Measurements from ENCODE around the gene ACYP2.

The ACYP2 gene

GRCh38 chr2:54329482-54330161, 214.2 kb downstream of the ACYP2 start:
- TF ChIP-seq CTCF (IDR thresholded peaks at IDR 0.05; ENCODE audit: low read depth, low read length) = no peak
- no peak for DNase-seq (ENCODE audit: extremely low read depth, low read depth)

GRCh38 chr2:54330162-54330925, 214.9 kb downstream of the ACYP2 start:
- no peak for TF ChIP-seq CTCF (IDR thresholded peaks at IDR 0.05; ENCODE audit: low read depth, low read length)

DNA sequence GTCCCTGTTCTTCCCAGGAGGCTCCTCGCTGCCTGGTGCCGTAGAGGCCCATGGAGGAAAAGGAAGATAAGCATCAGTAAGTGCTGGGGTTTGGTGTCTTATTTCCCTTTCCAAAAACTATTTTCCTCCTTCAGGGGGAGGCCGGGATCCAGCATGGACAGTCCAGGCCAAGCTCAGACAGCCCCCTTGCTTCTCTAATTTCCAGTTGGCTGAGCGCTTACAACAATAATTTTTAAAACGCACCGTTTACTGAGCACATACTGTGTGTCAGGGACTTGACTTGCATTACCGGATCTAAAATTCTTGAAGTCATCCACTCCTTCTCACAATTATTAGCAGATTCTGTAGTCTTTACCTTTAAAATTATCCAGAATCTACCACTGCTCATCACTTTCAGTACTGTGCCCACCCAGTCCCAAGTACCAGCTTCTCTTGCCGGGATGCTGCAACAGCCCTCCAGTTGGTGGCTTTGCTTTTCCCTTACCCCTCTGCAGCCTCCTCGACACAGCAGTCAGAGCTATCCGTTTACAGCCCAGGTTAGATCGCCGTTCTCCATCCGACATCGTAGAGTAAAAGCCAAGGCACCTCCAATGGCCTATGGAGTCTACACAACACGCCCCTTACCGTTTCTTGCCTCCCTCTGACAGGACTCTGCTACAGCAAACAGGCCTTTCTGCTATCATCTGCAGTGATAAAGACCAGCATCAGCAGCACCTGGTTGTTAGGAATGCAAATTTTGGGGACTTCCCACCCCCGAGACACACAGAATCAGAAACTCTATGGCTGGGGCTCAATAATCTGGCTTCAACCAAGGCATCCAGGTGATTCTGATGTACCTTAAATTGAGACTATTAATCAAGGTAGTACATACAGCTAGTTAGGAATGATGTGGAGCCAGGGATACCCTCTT, 215.8 kb downstream of the ACYP2 start:
- no peak for DNase-seq (ENCODE audit: extremely low read depth, low read depth)
- no peak; the same call in none of the 2 replicates for TF ChIP-seq CTCF (IDR thresholded peaks at IDR 0.05; ENCODE audit: low read depth, low read length)

More at GRCh38 chr2:54330162-54330925, 214.9 kb downstream of the ACYP2 start:
- DNase-seq (ENCODE audit: extremely low read depth, low read depth) = peak; percentile 83

DNA sequence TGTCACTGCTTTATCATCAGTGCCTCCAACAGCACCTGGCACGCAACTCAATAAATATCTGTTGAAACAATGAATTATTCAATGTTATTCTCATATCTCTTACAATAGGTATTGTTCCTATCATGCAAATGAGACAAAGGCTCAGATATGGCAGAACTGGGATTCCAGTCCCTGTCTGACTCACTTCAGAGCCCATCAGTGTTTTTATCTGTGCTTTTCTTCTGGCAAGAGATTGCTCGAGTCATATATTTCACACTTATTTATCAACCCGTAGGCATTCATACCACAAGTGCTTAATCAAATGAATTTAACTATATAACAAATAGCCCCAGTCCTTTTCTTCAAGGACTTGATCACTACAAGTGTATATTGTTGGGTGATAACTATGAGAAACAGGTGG, 217.0 kb downstream of the ACYP2 start:
- TF ChIP-seq CTCF (IDR thresholded peaks at IDR 0.05; ENCODE audit: low read depth, low read length) = no peak
- no peak for DNase-seq (ENCODE audit: extremely low read depth, low read depth)

- TF ChIP-seq CTCF (IDR thresholded peaks at IDR 0.05; ENCODE audit: low read depth, low read length) = no peak
These were observed 220.9 kb downstream of the ACYP2 start for GRCh38 chr2:54336136-54336976.

GRCh38 chr2:54336977-54337255, 221.5 kb downstream of the ACYP2 start:
- TF ChIP-seq CTCF (IDR thresholded peaks at IDR 0.05; ENCODE audit: low read depth, low read length) = no peak
- DNase-seq (ENCODE audit: extremely low read depth, low read depth) = no peak

More at GRCh38 chr2:54336136-54336976, 220.9 kb downstream of the ACYP2 start:
- no peak for DNase-seq (ENCODE audit: extremely low read depth, low read depth)

Measured in AG09319 (cell line).